CD4-positive, CD25-positive, alpha-beta regulatory T cell (primary cell): ENCODE measurements around the gene CCM2. TPM values are rescaled to one million over a fixed set of nuclear protein-coding genes. Genes with fewer than 3 reads are reported as not detected.

Source experiments
- ATAC-seq, 2 donors: fragments of 150-1000 bp; cut with Tn5 transposase; one replicate each; pipeline ENCODE4 v1.10.0; 2021; ENCODE audit warnings: low read depth in 2 of 2, moderate number of reproducible peaks in 2 of 2, moderate library complexity in 1 of 2
- DNase-seq, 3 donors: peaks; one replicate each; pipeline versions ENCODE4 v3.0.0 to v3.0.0-alpha.2; 2012 to 2022; ENCODE audit warnings: mixed read lengths in 1 of 3
- H3K27ac ChIP-seq: one replicate; pipeline ENCODE4 v1.7.0; 2013; ENCODE audit warnings: mild to moderate bottlenecking, low read length; ENCODE audit not compliant: insufficient read depth, poor library complexity, severe bottlenecking
- H3K27me3 ChIP-seq: one replicate; pipeline ENCODE4 v1.7.0; 2013; ENCODE audit warnings: low read length; ENCODE audit not compliant: control insufficient read depth, insufficient read depth
- H3K36me3 ChIP-seq: one replicate; pipeline ENCODE4 v1.7.0; 2013; ENCODE audit warnings: mild to moderate bottlenecking, low read length, moderate library complexity; ENCODE audit not compliant: control insufficient read depth, insufficient read depth
- H3K4me1 ChIP-seq: 2 replicates; pipeline ENCODE4 v1.7.0; 2013; ENCODE audit warnings: mild to moderate bottlenecking, low read length; ENCODE audit not compliant: insufficient read depth, control insufficient read depth, poor library complexity, severe bottlenecking
- H3K4me3 ChIP-seq: one replicate; pipeline ENCODE4 v1.7.0; 2013; ENCODE audit warnings: low read depth, mild to moderate bottlenecking, low read length, moderate library complexity
- H3K9me3 ChIP-seq, 2 experiments: 1 replicate in 1 of 2; 2 replicates in 1 of 2; pipeline ENCODE4 v1.7.0; 2013; ENCODE audit warnings: low read length in 2 of 2, mild to moderate bottlenecking in 1 of 2, moderate library complexity in 1 of 2; ENCODE audit not compliant: control insufficient read depth in 2 of 2
- H3K27ac Mint-ChIP-seq, 3 donors: one replicate each; pipeline ENCODE4 v1.8.0; 2020 to 2022; ENCODE audit warnings: mild to moderate bottlenecking in 3 of 3, mixed read lengths in 3 of 3, moderate library complexity in 2 of 3
- H3K27me3 Mint-ChIP-seq: one replicate; pipeline ENCODE4 v1.8.0; 2022; ENCODE audit warnings: mild to moderate bottlenecking, mixed read lengths
- H3K36me3 Mint-ChIP-seq: one replicate; pipeline ENCODE4 v1.8.0; 2020; ENCODE audit warnings: mixed read lengths
- H3K4me1 Mint-ChIP-seq, 4 donors: one replicate each; pipeline ENCODE4 v1.8.0; 2020 to 2022; ENCODE audit warnings: mixed read lengths in 4 of 4, mild to moderate bottlenecking in 1 of 4
- H3K4me3 Mint-ChIP-seq, 4 donors: one replicate each; pipeline ENCODE4 v1.8.0; 2020 to 2022; ENCODE audit warnings: mild to moderate bottlenecking in 4 of 4, mixed read lengths in 4 of 4, moderate library complexity in 3 of 4
- H3K9me3 Mint-ChIP-seq, 7 donors: one replicate each; pipeline ENCODE4 v1.8.0; 2020 to 2022; ENCODE audit warnings: mixed read lengths in 7 of 7, mild to moderate bottlenecking in 3 of 7, moderate library complexity in 2 of 7
- polyA plus RNA-seq, 4 donors: library from polyadenylated mRNA; unstranded; fragments of 300-500 nt; fragmentation: Illumina TruSeq; gene quantifications; one replicate each; pipeline ENCODE4 v1.2.3, GENCODE V29; 2021
- total RNA-seq: library from RNA; stranded (reverse); gene quantifications from one replicate; pipeline ENCODE4 v1.2.3, GENCODE V29; 2022

The CCM2 gene
- total and polyA plus RNA-seq, 5 donors from 2014 or later: 139 to 190 (median 156) TPM

DNA sequence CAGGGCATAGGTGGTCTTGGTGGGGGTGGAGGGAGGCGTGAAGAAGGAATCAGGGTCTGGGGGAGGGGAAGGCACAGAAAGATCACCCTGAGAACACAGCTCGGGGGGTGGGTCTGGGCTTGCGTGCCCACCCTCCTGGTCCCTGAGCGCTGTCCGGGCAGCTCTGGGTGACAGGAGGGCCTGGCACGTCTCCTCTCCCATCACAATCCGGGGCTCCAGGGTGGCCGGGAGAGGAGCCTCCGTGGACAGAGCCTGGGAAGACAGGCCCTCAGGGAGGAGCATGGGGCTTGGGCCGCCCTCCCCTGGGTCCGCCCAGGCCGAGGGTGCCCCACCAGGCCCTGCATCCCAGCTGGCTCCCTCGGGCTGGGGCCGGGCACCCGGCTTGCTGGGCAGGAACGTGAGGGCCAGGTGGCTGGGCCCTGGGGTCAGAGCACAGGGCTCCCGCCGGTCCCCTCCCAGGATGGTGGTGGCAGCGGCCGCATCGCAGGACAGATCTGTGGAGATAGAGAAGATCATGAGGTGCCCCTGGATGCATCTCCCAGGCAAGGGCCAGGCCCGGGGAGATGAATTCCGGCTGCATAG lies 85.7 kb downstream of the CCM2 start:
- Histone ChIP-seq H3K9me3 (no peaks in the 10 kb centered on the region), H3K27me3 (no peaks in the 10 kb centered on the region), H3K27ac (no peak overlapping the region), H3K4me1 (peaks cover 15% of the 10 kb centered on the region), H3K36me3 (no peaks in the 10 kb centered on the region), H3K4me3 (no peak overlapping the region)
- H3K36me3 Mint-ChIP-seq: no peaks in the 10 kb centered on the region
- no peak overlapping the region for H3K27ac Mint-ChIP-seq
- H3K27me3 Mint-ChIP-seq: peaks cover 23% of the 10 kb centered on the region
- ATAC-seq (no peak), DNase-seq (no peak)
- H3K9me3 Mint-ChIP-seq: no peaks in the 10 kb centered on the region
- peaks cover 0 to 12% (median 0%) of the 10 kb centered on the region in 4 donors for H3K4me1 Mint-ChIP-seq
- H3K4me3 Mint-ChIP-seq: no peak overlapping the region

- no peak overlapping the region for H3K4me3 ChIP-seq
- no peaks in the 10 kb centered on the region for H3K36me3 ChIP-seq
- Mint-ChIP-seq H3K36me3 (no peaks in the 10 kb centered on the region), H3K9me3 (peaks cover 0 to 1% (median 0%) of the 10 kb centered on the region in 7 donors), H3K27ac (peak overlapping the region in 2 of 3 donors; percentile 15 to 52), H3K4me3 (peak overlapping the region in 1 of 4 donors; percentile 66), H3K27me3 (peaks cover 23% of the 10 kb centered on the region), H3K4me1 (peaks cover 0 to 12% (median 0%) of the 10 kb centered on the region in 4 donors)
- H3K27me3 ChIP-seq: no peaks in the 10 kb centered on the region
- no peak overlapping the region for H3K27ac ChIP-seq
- H3K9me3 ChIP-seq: no peaks in the 10 kb centered on the region
- ATAC-seq (no peak), DNase-seq (no peak)
- peaks cover 15% of the 10 kb centered on the region for H3K4me1 ChIP-seq
Observed at GRCh38 chr7:45086331-45087065, 86.5 kb downstream of the CCM2 start.

DNA sequence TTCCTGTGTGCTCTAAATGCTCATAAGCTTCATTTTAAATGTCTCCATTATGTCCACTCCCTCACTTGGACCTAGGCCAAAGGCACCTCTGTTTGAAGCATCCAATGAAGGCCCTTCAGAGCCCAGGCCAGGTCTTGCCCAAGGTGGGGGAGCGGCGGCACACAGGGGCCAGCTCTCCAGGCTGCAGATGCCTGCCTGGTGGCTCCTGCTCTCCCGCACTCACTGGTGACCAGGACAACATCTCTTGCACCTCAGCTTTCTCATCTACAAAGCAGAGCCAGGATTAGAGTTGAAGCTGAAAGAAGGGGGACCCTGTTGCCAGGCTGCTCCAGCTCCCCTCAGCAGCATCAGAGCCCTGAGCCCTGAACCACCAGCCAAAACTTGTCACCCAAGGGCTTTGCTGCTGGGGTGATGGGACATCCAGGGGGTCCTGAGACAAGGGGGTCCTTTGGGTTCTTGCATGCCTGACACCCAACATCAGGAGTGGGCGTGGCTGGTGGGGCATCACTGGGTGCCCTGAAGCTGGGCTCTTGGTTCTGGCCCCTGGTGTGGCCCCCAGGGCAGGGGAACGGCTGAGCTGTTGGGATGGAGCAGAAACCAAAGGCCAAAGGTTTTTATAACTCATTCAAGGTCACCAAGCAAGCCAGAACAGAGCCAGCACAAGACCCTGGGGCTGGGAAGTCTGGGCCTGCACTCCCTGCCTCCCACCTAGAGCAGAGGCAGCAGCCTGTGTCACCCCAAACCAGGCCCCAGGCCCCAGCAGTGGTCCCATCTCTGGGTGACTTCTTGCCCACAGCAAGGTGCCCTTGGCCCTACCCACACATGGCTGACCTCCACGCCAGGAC lies 87.5 kb downstream of the CCM2 start:
- peaks cover 29% of the 10 kb centered on the region for H3K27me3 Mint-ChIP-seq

GRCh38 chr7:45088146-45088701 lies 88.2 kb downstream of the CCM2 start:
- Mint-ChIP-seq H3K9me3 (peaks cover 0 to 5% (median 0%) of the 10 kb centered on the region in 7 donors), H3K4me1 (peaks cover 0 to 12% (median 0%) of the 10 kb centered on the region in 4 donors), H3K27me3 (peaks cover 31% of the 10 kb centered on the region), H3K36me3 (peaks cover 5% of the 10 kb centered on the region), H3K27ac (no peak overlapping the region), H3K4me3 (peak overlapping the region in 3 of 4 donors; percentile 52 to 90 (median 56))
- no peaks in the 10 kb centered on the region for H3K27me3 ChIP-seq
- H3K4me3 ChIP-seq: no peak overlapping the region
- H3K9me3 ChIP-seq: no peaks in the 10 kb centered on the region
- DNase-seq (no peak), ATAC-seq (no peak)
- H3K27ac ChIP-seq: no peak overlapping the region
- H3K36me3 ChIP-seq: no peaks in the 10 kb centered on the region
- H3K4me1 ChIP-seq: peaks cover 15% of the 10 kb centered on the region

More for the DNA sequence above, 87.5 kb downstream of the CCM2 start:
- Mint-ChIP-seq H3K27ac (peak overlapping the region in 2 of 3 donors; percentile 15 to 52), H3K9me3 (peaks cover 0 to 1% (median 0%) of the 10 kb centered on the region in 7 donors), H3K36me3 (peaks cover under 1% of the 10 kb centered on the region), H3K4me1 (peaks cover 0 to 12% (median 0%) of the 10 kb centered on the region in 4 donors), H3K4me3 (peak overlapping the region in 2 of 4 donors; percentile 52 to 56)
- Histone ChIP-seq H3K4me3 (no peak overlapping the region), H3K9me3 (no peaks in the 10 kb centered on the region), H3K4me1 (peaks cover 15% of the 10 kb centered on the region), H3K36me3 (no peaks in the 10 kb centered on the region), H3K27me3 (no peaks in the 10 kb centered on the region), H3K27ac (no peak overlapping the region)
- DNase-seq (no peak), ATAC-seq (no peak)

GRCh38 chr7:45088821-45089340 lies 88.9 kb downstream of the CCM2 start, which contains the start of gene NACAD:
NACAD (minus strand) TSS chr7:45088969; CDS start chr7:45088894, 75 bp downstream.
- H3K4me1 Mint-ChIP-seq: peaks cover 0 to 12% (median 0%) of the 10 kb centered on the region in 4 donors
- peaks cover 31% of the 10 kb centered on the region for H3K27me3 Mint-ChIP-seq
- no peaks in the 10 kb centered on the region for H3K36me3 ChIP-seq
- peaks cover 0 to 8% (median 1%) of the 10 kb centered on the region in 7 donors for H3K9me3 Mint-ChIP-seq
- peaks cover 15% of the 10 kb centered on the region for H3K4me1 ChIP-seq
- no peak within 1 kb of the TSS for H3K4me3 ChIP-seq
- H3K9me3 ChIP-seq: no peaks in the 10 kb centered on the region
- no peak for DNase-seq
- H3K36me3 Mint-ChIP-seq: peaks cover 5% of the 10 kb centered on the region
- H3K27me3 ChIP-seq: no peaks in the 10 kb centered on the region
- ATAC-seq: no peak
- peak within 1 kb of the TSS in 2 of 3 donors; percentile 51 to 52 for H3K27ac Mint-ChIP-seq
- H3K4me3 Mint-ChIP-seq: peak within 1 kb of the TSS; percentile 44 to 90 (median 70)
- H3K27ac ChIP-seq: no peak within 1 kb of the TSS

DNA sequence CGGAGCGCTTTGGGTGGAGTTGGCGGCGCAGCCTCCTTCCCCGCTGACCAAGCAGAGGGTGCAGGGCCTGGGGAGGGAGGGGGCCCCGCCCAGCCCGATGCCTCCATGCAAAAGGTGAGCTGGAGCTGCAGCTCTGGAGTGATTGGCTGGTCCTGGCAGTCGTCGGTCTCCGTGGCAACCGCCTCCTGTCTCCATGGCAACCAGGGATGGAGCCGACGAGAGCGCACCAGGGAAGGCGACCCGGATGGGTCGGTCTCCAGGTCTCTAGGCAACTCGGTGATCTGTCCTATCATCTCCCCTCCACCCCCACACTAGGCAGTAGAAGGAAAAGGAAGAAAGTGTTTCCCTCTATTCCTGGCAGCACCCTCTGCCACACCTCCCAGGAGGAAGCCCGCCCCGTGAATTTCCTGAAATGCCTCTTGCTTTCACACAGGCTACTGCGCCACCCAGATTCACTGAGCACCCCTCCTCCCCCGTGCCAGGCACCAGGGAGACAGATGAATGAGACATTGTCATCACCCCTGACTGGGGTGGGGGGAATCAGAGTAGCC lies 89.4 kb downstream of the CCM2 start:
- Histone ChIP-seq H3K27ac (no peak overlapping the region), H3K36me3 (no peaks in the 10 kb centered on the region), H3K4me3 (no peak overlapping the region), H3K27me3 (no peaks in the 10 kb centered on the region), H3K9me3 (no peaks in the 10 kb centered on the region), H3K4me1 (peaks cover 15% of the 10 kb centered on the region)
- peak; percentile 33 to 65 (median 50) for DNase-seq
- Mint-ChIP-seq H3K27ac (peak overlapping the region in 2 of 3 donors; percentile 51 to 52), H3K27me3 (peaks cover 31% of the 10 kb centered on the region), H3K36me3 (peaks cover 5% of the 10 kb centered on the region), H3K4me3 (peak overlapping the region; percentile 27 to 76 (median 54)), H3K4me1 (peaks cover 0 to 12% (median 0%) of the 10 kb centered on the region in 4 donors), H3K9me3 (peaks cover 0 to 8% (median 1%) of the 10 kb centered on the region in 7 donors)
- peak; percentile 22 to 33 for ATAC-seq
